ENCODE data around the gene S100Z.
"Not testable (repeated sequence)": the region's sequence is repeated elsewhere in the genome, so short reads cannot be mapped to it uniquely, and the experiment has no call there.

S100Z gene

DNA sequence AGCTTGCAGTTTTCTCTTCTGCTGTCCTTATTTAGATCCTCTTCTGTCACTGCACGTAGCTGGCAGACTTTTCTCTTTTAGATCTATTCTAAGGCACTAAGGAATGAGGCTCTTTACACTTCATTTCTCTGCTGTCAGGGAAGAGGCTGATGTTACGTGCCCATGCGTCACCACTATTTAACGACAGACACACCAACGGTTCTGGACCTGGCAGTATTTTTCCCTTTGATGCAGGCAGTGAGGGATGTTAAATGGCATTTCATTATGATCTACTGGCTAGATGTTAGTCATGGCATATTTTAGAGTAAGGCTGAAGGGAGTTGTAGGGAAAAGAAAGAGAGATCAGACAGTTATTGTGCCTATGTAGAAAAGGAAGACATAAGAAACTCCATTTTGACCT lies 94.8 kb downstream of the S100Z start:
- Histone ChIP-seq H3K9me3 (ENCODE audit: insufficient read depth, low read length) (no peaks in the 10 kb centered on the region), H3K27ac (ENCODE audit: low read depth, low read length) (no peak overlapping the region), H3K27me3 (ENCODE audit: low read length) (no peaks in the 10 kb centered on the region), H3K9me2 (replicated peaks; ENCODE audit: insufficient read depth, low read length) (no peaks in the 10 kb centered on the region), H3K4me3 (ENCODE audit: insufficient read depth, low read length, poor library complexity, severe bottlenecking) (no peak overlapping the region), H3K4me2 (ENCODE audit: low read depth, low read length, poor library complexity, severe bottlenecking) (no peak overlapping the region), H3F3A (ENCODE audit: insufficient read depth) (no peaks in the 10 kb centered on the region), H4K20me1 (ENCODE audit: low read depth, low read length) (no peaks in the 10 kb centered on the region), H3K36me3 (ENCODE audit: low read length) (0 out of 2 replicates have a peak, but pooled peaks cover 4% of the 10 kb centered on the region), H3K79me2 (ENCODE audit: insufficient read depth, low read length) (peaks cover 6% of the 10 kb centered on the region; the same call in 1 of the 2 replicates), H3K9ac (ENCODE audit: low read length) (no peak overlapping the region), H2AFZ (ENCODE audit: low read depth, low read length, severe bottlenecking) (no peak overlapping the region)
- TF ChIP-seq EZH2phosphoT487 (conservative IDR thresholded peaks at IDR 0.05; ENCODE audit: low read length) = no peak
- TF ChIP-seq, protein P1, sequence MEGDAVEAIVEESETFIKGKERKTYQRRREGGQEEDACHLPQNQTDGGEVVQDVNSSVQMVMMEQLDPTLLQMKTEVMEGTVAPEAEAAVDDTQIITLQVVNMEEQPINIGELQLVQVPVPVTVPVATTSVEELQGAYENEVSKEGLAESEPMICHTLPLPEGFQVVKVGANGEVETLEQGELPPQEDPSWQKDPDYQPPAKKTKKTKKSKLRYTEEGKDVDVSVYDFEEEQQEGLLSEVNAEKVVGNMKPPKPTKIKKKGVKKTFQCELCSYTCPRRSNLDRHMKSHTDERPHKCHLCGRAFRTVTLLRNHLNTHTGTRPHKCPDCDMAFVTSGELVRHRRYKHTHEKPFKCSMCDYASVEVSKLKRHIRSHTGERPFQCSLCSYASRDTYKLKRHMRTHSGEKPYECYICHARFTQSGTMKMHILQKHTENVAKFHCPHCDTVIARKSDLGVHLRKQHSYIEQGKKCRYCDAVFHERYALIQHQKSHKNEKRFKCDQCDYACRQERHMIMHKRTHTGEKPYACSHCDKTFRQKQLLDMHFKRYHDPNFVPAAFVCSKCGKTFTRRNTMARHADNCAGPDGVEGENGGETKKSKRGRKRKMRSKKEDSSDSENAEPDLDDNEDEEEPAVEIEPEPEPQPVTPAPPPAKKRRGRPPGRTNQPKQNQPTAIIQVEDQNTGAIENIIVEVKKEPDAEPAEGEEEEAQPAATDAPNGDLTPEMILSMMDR (IDR thresholded peaks at IDR 0.05; ENCODE audit: insufficient read depth, low read length, poor library complexity, severe bottlenecking) = no peak

GRCh38 chr5:76945238-76945637 lies 95.4 kb downstream of the S100Z start:
- H3K4me2 ChIP-seq (ENCODE audit: low read depth, low read length, poor library complexity, severe bottlenecking); H3K27me3 ChIP-seq (ENCODE audit: low read length); H3K9me3 ChIP-seq (ENCODE audit: insufficient read depth, low read length); H3K27ac ChIP-seq (ENCODE audit: low read depth, low read length); H4K20me1 ChIP-seq (ENCODE audit: low read depth, low read length); H3K9ac ChIP-seq (ENCODE audit: low read length); H3F3A ChIP-seq (ENCODE audit: insufficient read depth); H3K36me3 ChIP-seq (ENCODE audit: low read length); H2AFZ ChIP-seq (ENCODE audit: low read depth, low read length, severe bottlenecking); H3K79me2 ChIP-seq (ENCODE audit: insufficient read depth, low read length); H3K4me3 ChIP-seq (ENCODE audit: insufficient read depth, low read length, poor library complexity, severe bottlenecking); H3K9me2 ChIP-seq (replicated peaks; ENCODE audit: insufficient read depth, low read length): not testable (repeated sequence)

DNA sequence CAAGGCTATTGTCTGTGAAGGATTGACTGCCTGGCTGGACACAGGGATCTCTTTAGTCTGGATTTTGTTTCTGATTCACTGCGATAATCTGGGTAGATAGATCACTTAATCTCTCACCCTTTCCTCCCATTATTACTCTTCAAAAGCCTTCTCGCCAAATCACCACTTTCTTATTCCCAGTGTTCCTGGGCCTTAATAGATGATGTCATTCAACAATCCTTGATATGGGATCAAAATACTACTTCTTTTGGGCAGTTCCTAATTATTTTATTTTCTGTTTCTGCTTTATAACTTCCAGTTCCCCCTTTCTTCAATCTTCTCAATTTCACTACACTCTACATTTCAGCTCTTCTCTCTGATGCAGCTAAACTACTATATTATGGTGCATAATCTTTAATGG lies 96.3 kb downstream of the S100Z start:
- Histone ChIP-seq H3K4me2 (ENCODE audit: low read depth, low read length, poor library complexity, severe bottlenecking) (no peak overlapping the region), H3K9ac (ENCODE audit: low read length) (no peak overlapping the region), H3K9me2 (replicated peaks; ENCODE audit: insufficient read depth, low read length) (no peaks in the 10 kb centered on the region), H3K4me3 (ENCODE audit: insufficient read depth, low read length, poor library complexity, severe bottlenecking) (no peak overlapping the region), H2AFZ (ENCODE audit: low read depth, low read length, severe bottlenecking) (no peak overlapping the region), H3F3A (ENCODE audit: insufficient read depth) (no peaks in the 10 kb centered on the region; the same call in 1 of the 2 replicates), H3K79me2 (ENCODE audit: insufficient read depth, low read length) (peaks cover 6% of the 10 kb centered on the region; the same call in 1 of the 2 replicates), H3K9me3 (ENCODE audit: insufficient read depth, low read length) (no peaks in the 10 kb centered on the region), H3K36me3 (ENCODE audit: low read length) (0 out of 2 replicates have a peak, but pooled peaks cover 4% of the 10 kb centered on the region), H4K20me1 (ENCODE audit: low read depth, low read length) (no peaks in the 10 kb centered on the region), H3K27ac (ENCODE audit: low read depth, low read length) (no peak overlapping the region), H3K27me3 (ENCODE audit: low read length) (no peaks in the 10 kb centered on the region)
- no peak for TF ChIP-seq EZH2phosphoT487 (conservative IDR thresholded peaks at IDR 0.05; ENCODE audit: low read length)
- TF ChIP-seq, protein P1 (IDR thresholded peaks at IDR 0.05; ENCODE audit: insufficient read depth, low read length, poor library complexity, severe bottlenecking) = no peak

- no peak for TF ChIP-seq EZH2phosphoT487 (conservative IDR thresholded peaks at IDR 0.05; ENCODE audit: low read length)
- TF ChIP-seq, protein P1 (IDR thresholded peaks at IDR 0.05; ENCODE audit: insufficient read depth, low read length, poor library complexity, severe bottlenecking) = no peak
- H3K79me2 ChIP-seq (ENCODE audit: insufficient read depth, low read length) = peaks cover 6% of the 10 kb centered on the region; the same call in 1 of the 2 replicates
- no peak overlapping the region for H3K4me3 ChIP-seq (ENCODE audit: insufficient read depth, low read length, poor library complexity, severe bottlenecking)
- H3K9ac ChIP-seq (ENCODE audit: low read length) = no peak overlapping the region
- H4K20me1 ChIP-seq (ENCODE audit: low read depth, low read length) = no peaks in the 10 kb centered on the region
- H3K27ac ChIP-seq (ENCODE audit: low read depth, low read length) = no peak overlapping the region
- H2AFZ ChIP-seq (ENCODE audit: low read depth, low read length, severe bottlenecking) = no peak overlapping the region
- no peaks in the 10 kb centered on the region for H3K27me3 ChIP-seq (ENCODE audit: low read length)
- H3K9me2 ChIP-seq (replicated peaks; ENCODE audit: insufficient read depth, low read length) = no peaks in the 10 kb centered on the region
- 0 out of 2 replicates have a peak, but pooled peaks cover 4% of the 10 kb centered on the region for H3K36me3 ChIP-seq (ENCODE audit: low read length)
- no peaks in the 10 kb centered on the region for H3K9me3 ChIP-seq (ENCODE audit: insufficient read depth, low read length)
- H3F3A ChIP-seq (ENCODE audit: insufficient read depth) = no peaks in the 10 kb centered on the region; the same call in 1 of the 2 replicates
- no peak overlapping the region for H3K4me2 ChIP-seq (ENCODE audit: low read depth, low read length, poor library complexity, severe bottlenecking)
Observed at GRCh38 chr5:76947082-76947503, 97.3 kb downstream of the S100Z start.

Measured in SU-DHL-6 (cell line).